Activated CD4-positive, alpha-beta T cell treated with anti-CD3 and anti-CD28 coated beads, Interleukin-2, amount 10 ng/mL, durations not matched to agents 24 days and 14 days (primary cell): ENCODE measurements around the gene BBS1. TPM values are rescaled to one million over a fixed set of nuclear protein-coding genes. Genes with fewer than 3 reads are reported as not detected.
A peak's percentile ranks its signal among the peaks of the same experiment; 100 is the strongest.
"Not testable (repeated sequence)": the region's sequence is repeated elsewhere in the genome, so short reads cannot be mapped to it uniquely, and the experiment has no call there.

ENCODE experiments used
- DNase-seq: peaks from one replicate; pipeline ENCODE4 v3.0.0; 2022
- H3K27ac Mint-ChIP-seq: one replicate; pipeline ENCODE4 v1.8.0; 2022; ENCODE audit warnings: mild to moderate bottlenecking, mixed read lengths
- H3K27me3 Mint-ChIP-seq: one replicate; pipeline ENCODE4 v1.8.0; 2022; ENCODE audit warnings: mixed read lengths
- H3K36me3 Mint-ChIP-seq: one replicate; pipeline ENCODE4 v1.8.0; 2022; ENCODE audit warnings: low read depth, mild to moderate bottlenecking, mixed read lengths
- H3K4me1 Mint-ChIP-seq: one replicate; pipeline ENCODE4 v1.8.0; 2021; ENCODE audit warnings: mixed read lengths
- H3K4me3 Mint-ChIP-seq: one replicate; pipeline ENCODE4 v1.8.0; 2022; ENCODE audit warnings: mild to moderate bottlenecking, moderate library complexity, mixed read lengths
- H3K9me3 Mint-ChIP-seq: one replicate; pipeline ENCODE4 v1.8.0; 2021; ENCODE audit warnings: mixed read lengths
- intact Hi-C: fragments of 100-400 bp; cut with micrococcal nuclease; formaldehyde crosslinking; loops from one replicate; pipeline ENCODE4 v1.15.1; 2023
- total RNA-seq: library from RNA; stranded (reverse); gene quantifications from 2 replicates; pipeline ENCODE4 v1.2.3, GENCODE V29; 2022

Gene BBS1
- total RNA-seq: 17.6 and 18.3 TPM in 2 replicates

DNA sequence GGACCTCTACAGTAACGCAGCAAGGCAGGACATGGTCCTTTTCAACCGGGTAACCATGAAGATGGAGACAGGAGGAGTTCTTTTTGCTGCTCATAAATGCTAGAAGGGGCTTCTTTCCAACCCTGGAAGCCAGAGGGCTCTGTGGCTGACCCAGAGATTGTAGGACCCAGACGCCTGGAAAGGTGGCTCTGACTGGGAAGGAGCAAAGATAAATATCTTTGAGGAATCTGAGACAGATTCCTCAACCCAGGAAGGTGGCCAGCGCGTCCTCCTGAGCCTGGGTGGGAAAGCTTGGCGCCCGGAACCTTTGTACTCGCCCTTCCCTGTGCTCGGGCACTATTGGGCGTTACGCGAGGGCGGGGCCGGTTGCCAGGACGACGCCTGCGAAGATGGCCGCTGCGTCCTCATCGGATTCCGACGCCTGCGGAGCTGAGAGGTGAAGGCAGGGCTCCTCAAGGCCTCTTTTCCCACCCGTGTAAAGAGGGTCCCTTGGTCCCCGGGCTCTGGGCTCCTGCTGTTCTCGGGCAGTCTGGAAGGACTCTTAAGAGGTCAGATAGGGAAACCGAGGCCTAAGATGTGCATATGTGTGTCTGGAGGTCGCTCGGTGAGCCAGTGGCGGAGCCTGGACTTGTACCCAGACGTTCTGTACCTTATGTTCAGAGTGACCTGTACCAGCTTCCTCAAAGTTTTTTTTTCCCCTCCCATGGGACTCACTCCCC is at the start of gene BBS1:
Gene BBS1, plus strand, starts transcription at position 365 of the 719 bp plus-strand sequence. Its CDS starts 25 bp downstream, at position 390.
- DNase-seq: peak; percentile 95
- Mint-ChIP-seq H3K9me3 (no peaks in the 10 kb centered on the region), H3K36me3 (peaks cover 15% of the 10 kb centered on the region), H3K4me1 (peaks cover 17% of the 10 kb centered on the region), H3K4me3 (peak within 1 kb of the TSS; percentile 91), H3K27me3 (no peaks in the 10 kb centered on the region), H3K27ac (peak within 1 kb of the TSS; percentile 67)
- intact Hi-C loops: loop anchor here (1.0 kb wide), 1 partner anchor 36 kb away; the partner anchor contains the start of genes ACTN3 and ZDHHC24

DNA sequence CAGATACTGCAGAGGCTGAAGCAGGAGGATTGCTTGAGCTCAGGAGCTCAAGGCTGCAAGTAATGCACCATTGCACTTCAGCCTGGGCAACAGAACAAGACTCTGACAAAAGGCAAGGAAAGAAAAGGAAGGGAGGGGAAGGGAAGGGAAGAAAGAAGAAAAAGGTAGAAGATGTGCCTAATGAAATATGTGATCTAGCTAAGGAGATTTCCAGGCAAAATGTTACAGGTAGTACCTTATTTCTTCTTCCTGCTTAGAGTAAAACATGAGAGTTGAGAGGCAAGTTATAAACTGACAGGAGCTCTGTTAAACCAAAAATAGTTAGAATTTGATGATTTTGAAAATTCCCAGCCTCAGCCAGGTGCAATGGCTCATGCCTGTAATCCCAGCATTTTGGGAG is 48.4 kb upstream of the BBS1 start:
- Mint-ChIP-seq H3K27ac (no peak overlapping the region), H3K4me1 (peaks cover 32% of the 10 kb centered on the region), H3K4me3 (no peak overlapping the region), H3K36me3 (peaks cover 1% of the 10 kb centered on the region), H3K9me3 (peaks cover 6% of the 10 kb centered on the region), H3K27me3 (no peaks in the 10 kb centered on the region)
- DNase-seq: no peak
- intact Hi-C loops: no loop called here

DNA sequence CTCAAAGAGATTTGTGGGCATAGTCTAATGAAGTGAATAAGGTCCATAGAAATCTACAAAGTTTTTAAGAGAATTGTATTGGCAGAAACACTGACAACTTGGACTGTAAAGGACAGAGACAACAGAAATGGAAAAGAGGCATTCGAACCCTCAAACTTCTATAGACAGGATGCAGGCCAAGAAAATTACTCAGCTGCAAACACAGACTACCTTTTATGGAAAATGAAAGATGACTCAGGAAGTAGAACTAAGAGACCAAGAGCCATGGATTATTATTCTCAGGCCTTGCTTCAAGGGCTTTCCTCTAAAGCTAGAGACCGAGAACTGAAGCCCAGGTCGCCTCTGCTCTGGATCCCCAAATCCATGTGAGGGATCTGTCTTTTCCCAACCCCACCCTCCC is 47.5 kb upstream of the BBS1 start:
- intact Hi-C loops: no loop called here
- Mint-ChIP-seq H3K4me1 (peaks cover 37% of the 10 kb centered on the region), H3K9me3 (peaks cover 6% of the 10 kb centered on the region), H3K4me3 (no peak overlapping the region), H3K27me3 (no peaks in the 10 kb centered on the region), H3K36me3 (peaks cover 1% of the 10 kb centered on the region), H3K27ac (peak overlapping the region; percentile 8)
- no peak for DNase-seq

DNA sequence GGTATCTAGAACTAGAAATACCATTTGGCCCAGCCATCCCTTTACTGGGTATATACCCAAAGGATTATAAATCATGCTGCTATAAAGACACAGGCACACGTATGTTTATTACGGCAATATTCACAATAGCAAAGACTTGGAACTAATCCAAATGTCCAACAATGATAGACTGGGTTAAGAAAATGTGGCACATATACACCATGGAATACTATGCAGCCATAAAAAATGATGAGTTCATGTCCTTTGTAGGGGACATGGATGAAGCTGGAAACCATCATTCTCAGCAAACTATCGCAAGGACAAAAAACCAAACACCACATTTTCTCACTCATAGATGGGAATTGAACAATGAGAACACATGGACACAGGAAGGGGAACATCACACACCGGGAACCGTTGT is 46.3 kb upstream of the BBS1 start:
- H3K36me3 Mint-ChIP-seq, H3K27me3 Mint-ChIP-seq, H3K27ac Mint-ChIP-seq, DNase-seq, H3K9me3 Mint-ChIP-seq, intact Hi-C loops, H3K4me3 Mint-ChIP-seq: not testable (repeated sequence)
- peaks cover 37% of the 10 kb centered on the region for H3K4me1 Mint-ChIP-seq

DNA sequence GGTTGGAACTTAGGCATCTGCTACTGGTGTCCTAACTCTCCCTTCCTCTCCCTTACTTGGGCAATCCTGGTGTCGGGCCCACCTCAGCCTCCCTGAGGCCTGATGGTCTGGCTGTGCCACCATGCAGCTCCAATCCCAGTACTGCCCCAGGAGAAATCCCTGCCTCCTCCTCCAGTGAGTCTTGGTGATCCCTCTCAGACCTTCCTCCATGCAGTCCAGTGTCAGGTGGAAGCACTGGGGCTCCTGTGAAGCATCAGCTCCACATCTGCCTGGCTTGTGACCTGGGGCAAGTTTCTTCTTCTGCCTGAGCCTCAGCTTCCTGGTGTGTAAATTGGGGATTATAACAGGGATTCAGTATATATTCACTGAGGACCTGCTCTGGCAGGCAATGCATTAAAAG is 45.5 kb upstream of the BBS1 start:
- Mint-ChIP-seq H3K27me3 (no peaks in the 10 kb centered on the region), H3K4me1 (peaks cover 31% of the 10 kb centered on the region), H3K4me3 (no peak overlapping the region), H3K36me3 (peaks cover 1% of the 10 kb centered on the region), H3K9me3 (peaks cover 6% of the 10 kb centered on the region), H3K27ac (no peak overlapping the region)
- DNase-seq: no peak
- intact Hi-C loops: loop anchor here (5.0 kb wide), 1 partner anchor 152 kb away; the partner anchor contains the start of gene RBM14

DNA sequence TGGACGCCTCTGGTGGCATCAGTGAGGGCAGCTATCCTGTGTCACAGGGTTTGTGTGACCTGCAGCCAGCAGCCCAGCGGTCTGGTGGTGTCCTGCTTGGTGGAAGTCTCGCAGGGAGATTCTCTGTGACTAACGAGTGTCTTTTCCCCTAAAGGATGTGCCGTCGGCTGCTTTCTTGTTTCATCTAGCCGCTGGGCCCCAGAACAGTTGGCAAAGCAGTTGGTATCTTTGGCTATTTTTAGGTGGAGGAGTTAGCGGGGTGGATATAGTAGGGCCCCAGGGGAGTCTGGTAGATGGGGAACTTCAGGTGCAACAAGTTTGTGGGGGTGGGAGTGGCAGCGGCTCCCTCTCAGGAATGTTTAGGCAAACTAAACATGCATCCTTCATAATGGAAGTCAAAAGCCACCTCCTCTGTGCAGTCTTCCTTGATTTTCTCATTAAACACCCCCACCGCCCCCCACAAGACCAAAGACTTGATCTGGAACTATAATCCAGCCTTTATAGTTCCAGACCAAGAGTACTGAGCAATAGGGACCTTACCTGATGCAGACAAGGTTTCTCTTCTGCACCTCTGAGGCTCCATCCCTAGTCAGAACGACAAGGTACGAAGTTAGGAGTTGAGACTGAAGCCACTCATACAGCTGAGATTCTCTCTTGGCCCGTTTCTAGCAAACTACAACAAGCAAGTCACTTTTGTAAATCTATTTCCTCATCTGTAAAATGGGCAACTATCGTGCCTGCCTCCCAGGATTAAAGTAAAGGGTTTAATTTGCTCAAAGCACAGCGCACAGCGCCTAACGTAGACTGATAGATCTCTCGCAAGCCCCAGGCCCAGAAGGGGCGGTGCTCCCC is 44.8 kb upstream of the BBS1 start:
- intact Hi-C loops: loop anchor here (1.0 to 5.0 kb wide), 3 partner anchors 15 to 152 kb away; partner anchors contain the start of genes DPP3 and RBM14
- H3K4me3 Mint-ChIP-seq: peak overlapping the region; percentile 92
- no peak for DNase-seq
- H3K4me1 Mint-ChIP-seq: peaks cover 34% of the 10 kb centered on the region
- H3K27ac Mint-ChIP-seq: peak overlapping the region; percentile 32
- H3K36me3 Mint-ChIP-seq: peaks cover 4% of the 10 kb centered on the region
- peaks cover 6% of the 10 kb centered on the region for H3K9me3 Mint-ChIP-seq
- no peaks in the 10 kb centered on the region for H3K27me3 Mint-ChIP-seq

DNA sequence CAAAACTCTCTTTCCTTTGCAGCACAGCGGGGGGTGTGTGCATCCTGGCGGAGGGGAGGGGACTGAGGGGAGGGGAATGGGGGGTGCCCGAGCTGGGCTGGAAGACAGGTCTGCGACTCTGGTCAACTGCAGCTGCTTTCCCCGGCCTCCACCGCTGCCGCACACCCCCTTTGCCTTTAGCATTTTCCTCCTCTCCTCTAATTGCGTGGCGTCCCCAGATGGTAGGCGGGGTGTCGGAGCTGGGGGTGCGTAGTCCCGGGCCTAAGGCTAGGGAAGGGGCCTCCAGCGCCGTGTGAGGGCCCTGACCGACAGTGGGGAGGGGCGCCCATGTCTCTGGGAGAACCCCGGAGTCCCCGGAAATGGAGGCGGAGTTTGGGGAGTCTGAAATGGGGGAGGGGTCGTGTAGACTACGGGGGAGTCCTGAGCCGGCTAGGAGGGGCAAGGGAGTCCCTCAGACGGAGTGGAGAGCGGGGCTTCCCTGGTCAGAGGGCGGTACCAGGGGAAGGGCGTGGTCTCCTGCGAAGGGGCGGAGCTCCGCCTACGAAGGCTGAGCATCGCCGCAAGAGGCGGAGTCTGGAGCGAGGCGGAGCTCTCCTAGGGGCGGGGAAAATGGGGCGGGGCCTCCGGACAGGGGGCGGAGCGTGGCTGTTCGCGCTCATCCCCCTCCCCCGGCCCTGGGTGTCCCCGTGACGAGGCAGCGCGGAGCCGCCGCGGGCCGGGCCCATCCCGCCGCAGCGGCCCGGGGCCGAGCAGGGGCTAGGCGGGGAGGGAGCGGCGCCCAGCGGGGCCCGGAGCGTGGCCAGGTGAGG is 44.0 kb upstream of the BBS1 start, which contains the start of gene PELI3:
Gene PELI3, plus strand, starts transcription at position 681 of the 809 bp plus-strand sequence. CDS start 1,224 bp downstream, outside the sequence.
- intact Hi-C loops: loop anchor here (1.0 to 5.0 kb wide), 3 partner anchors 14 to 151 kb away; partner anchors contain the start of genes DPP3 and RBM14

DNA sequence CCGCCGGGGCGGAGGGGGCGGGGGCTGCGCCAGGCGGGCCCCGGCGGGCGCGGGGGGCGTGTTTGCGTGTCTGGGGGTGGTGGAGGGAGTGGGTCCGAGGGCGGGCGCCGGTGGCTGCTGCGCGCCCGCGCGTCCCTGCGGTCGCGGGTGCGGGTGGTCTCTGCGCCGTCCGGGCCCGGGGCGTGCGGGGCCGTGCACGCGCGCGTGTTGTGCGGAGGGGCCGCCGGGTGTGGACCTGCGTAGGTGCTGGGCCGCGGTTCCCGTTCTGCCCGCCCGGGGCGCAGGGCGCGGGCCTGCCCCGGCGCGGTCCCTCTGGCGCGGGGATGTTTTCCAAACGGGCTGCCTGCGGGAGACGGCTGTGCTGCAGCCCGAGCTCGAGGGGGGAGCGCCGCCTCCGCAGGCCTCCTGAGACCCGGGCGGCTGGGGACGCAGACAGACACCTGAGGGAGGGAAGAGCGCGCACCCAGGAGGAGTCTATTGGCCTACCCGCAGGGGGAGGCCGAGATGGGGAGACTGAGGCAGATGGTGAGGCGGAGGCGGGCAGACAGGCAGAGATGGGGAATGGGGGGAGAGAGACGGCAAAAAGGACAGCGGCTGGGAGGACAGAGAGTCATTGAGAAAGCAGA is 43.3 kb upstream of the BBS1 start:
- peak overlapping the region; percentile 83 for H3K27ac Mint-ChIP-seq
- peaks cover 6% of the 10 kb centered on the region for H3K9me3 Mint-ChIP-seq
- no peak for DNase-seq
- no peaks in the 10 kb centered on the region for H3K27me3 Mint-ChIP-seq
- intact Hi-C loops: loop anchor here (5.0 kb wide), 1 partner anchor 150 kb away; the partner anchor contains the start of gene RBM14
- peaks cover 3% of the 10 kb centered on the region for H3K36me3 Mint-ChIP-seq
- peak overlapping the region; percentile 92 for H3K4me3 Mint-ChIP-seq
- peaks cover 32% of the 10 kb centered on the region for H3K4me1 Mint-ChIP-seq

More for the DNA sequence above, 44.0 kb upstream of the BBS1 start, which contains the start of gene PELI3:
- H3K27me3 Mint-ChIP-seq: no peaks in the 10 kb centered on the region
- peak within 1 kb of the TSS; percentile 92 for H3K4me3 Mint-ChIP-seq
- peaks cover 33% of the 10 kb centered on the region for H3K4me1 Mint-ChIP-seq
- H3K36me3 Mint-ChIP-seq: peaks cover 4% of the 10 kb centered on the region
- peak within 1 kb of the TSS; percentile 84 for H3K27ac Mint-ChIP-seq
- peaks cover 6% of the 10 kb centered on the region for H3K9me3 Mint-ChIP-seq
- DNase-seq: peak; percentile 97

DNA sequence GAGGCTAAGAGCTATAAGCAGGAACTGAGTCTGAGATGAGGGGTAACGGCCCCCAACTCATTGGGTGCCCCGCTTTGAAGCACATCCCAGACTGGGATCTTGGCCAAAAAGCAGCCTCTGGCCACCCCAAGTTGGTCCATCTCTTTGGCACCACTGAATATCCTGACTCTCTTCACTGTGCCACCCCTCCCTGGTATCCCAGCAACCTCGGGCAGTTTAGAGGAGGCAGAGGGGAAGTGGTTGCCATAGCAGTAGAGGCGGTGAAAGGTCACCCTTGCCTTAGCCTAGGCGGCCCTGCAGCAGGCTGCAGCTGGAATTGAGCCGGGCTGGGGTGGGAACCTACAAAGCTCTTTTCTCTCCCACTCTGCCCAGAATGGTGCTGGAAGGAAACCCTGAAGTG is 42.7 kb upstream of the BBS1 start:
- peak overlapping the region; percentile 83 for H3K27ac Mint-ChIP-seq
- DNase-seq: peak; percentile 78
- no peaks in the 10 kb centered on the region for H3K27me3 Mint-ChIP-seq
- intact Hi-C loops: loop anchor here (5.0 kb wide), 1 partner anchor 150 kb away; the partner anchor contains the start of gene RBM14
- peak overlapping the region; percentile 91 for H3K4me3 Mint-ChIP-seq
- peaks cover 28% of the 10 kb centered on the region for H3K4me1 Mint-ChIP-seq
- peaks cover 2% of the 10 kb centered on the region for H3K9me3 Mint-ChIP-seq
- H3K36me3 Mint-ChIP-seq: peaks cover 8% of the 10 kb centered on the region

DNA sequence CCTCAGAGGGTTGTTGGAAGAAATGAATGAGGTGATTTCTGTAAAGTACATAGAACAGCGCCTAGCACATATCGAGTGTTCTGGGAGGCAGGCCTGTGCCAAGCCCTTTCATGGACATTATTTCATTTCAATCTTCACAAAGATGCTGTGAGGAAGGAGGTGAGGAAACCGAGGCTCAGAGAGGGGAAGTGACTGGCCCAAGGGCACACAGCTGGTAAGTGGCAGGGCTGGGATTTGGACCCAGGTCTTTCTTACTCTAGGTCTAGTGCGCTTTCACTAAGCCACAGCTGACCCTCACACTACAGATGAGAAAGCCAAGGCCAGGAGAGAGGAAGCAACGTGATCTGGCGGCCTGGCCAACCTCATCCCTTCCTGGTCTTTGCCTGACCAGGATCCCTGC is 41.7 kb upstream of the BBS1 start:
- Mint-ChIP-seq H3K4me1 (peaks cover 21% of the 10 kb centered on the region), H3K36me3 (peaks cover 10% of the 10 kb centered on the region), H3K27ac (no peak overlapping the region), H3K9me3 (no peaks in the 10 kb centered on the region), H3K4me3 (peak overlapping the region; percentile 91), H3K27me3 (no peaks in the 10 kb centered on the region)
- intact Hi-C loops: loop anchor here (5.0 kb wide), 1 partner anchor 149 kb away; the partner anchor contains the start of gene RBM14
- no peak for DNase-seq

DNA sequence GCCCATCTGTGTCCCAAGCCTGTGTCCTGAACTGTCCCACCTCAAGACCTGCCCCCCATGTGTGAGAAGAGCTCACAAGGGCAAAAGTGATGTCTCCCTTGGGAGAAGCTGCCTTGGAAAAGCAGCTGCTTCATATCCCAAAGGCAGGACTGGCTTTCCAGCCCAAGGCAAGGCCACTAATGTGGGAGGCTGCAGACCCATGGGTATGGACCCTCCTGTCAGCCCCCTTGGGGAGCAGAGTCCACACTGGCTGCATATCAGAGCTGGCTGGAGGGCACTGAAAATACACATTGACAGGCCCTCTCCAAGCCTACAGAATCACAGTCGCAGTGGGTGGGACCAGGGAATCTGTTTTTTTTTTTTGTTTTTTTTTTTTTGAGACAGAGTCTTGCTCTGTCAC is 41.0 kb upstream of the BBS1 start:
- H3K4me3 Mint-ChIP-seq: no peak overlapping the region
- H3K27me3 Mint-ChIP-seq: no peaks in the 10 kb centered on the region
- intact Hi-C loops: loop anchor here (5.0 kb wide), 1 partner anchor 148 kb away; the partner anchor contains the start of gene RBM14
- H3K36me3 Mint-ChIP-seq: peaks cover 13% of the 10 kb centered on the region
- H3K27ac Mint-ChIP-seq: no peak overlapping the region
- no peak for DNase-seq
- H3K4me1 Mint-ChIP-seq: peaks cover 21% of the 10 kb centered on the region
- H3K9me3 Mint-ChIP-seq: no peaks in the 10 kb centered on the region

DNA sequence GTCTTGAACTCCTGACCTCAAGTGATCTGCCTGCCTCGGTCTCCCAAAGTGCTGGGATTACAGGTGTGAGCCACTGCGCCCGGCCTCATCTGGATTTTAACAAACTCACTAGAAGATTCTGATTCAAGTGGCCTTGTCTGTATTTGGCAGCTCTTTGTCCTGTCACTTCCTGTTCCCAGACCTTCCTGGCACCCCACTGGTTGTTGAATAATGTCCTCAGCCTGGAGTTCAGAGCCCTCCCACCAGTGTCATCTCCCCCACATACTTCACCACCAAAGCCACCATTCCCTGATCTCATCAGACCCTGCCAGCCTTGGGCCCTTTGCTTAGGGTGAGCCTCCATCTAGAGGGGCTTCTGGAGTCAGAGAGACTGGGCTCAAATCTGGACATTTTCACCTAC is 40.4 kb upstream of the BBS1 start:
- no peak for DNase-seq
- no peaks in the 10 kb centered on the region for H3K9me3 Mint-ChIP-seq
- H3K4me3 Mint-ChIP-seq: no peak overlapping the region
- no peak overlapping the region for H3K27ac Mint-ChIP-seq
- H3K27me3 Mint-ChIP-seq: no peaks in the 10 kb centered on the region
- intact Hi-C loops: no loop called here
- H3K36me3 Mint-ChIP-seq: peaks cover 13% of the 10 kb centered on the region
- H3K4me1 Mint-ChIP-seq: peaks cover 21% of the 10 kb centered on the region
